ENCODE measurements around the gene SEMA4D.
A peak's percentile ranks its signal among the peaks of the same experiment; 100 is the strongest.

The SEMA4D gene

GRCh38 chr9:89431930-89432725 lies 65.8 kb downstream of the SEMA4D start:
- no peak for TF ChIP-seq CTCF (IDR thresholded peaks at IDR 0.05)
- TF ChIP-seq ZFX (IDR thresholded peaks at IDR 0.05; ENCODE audit: borderline replicate concordance) = no peak
- H3K27ac ChIP-seq = no peak overlapping the region

GRCh38 chr9:89430995-89431394 lies 66.9 kb downstream of the SEMA4D start:
- TF ChIP-seq ZFX (IDR thresholded peaks at IDR 0.05; ENCODE audit: borderline replicate concordance) (no peak), CTCF (IDR thresholded peaks at IDR 0.05) (no peak)
- H3K27ac ChIP-seq = no peak overlapping the region

GRCh38 chr9:89428901-89429890 lies 68.7 kb downstream of the SEMA4D start:
- no peak overlapping the region for H3K27ac ChIP-seq
- peak; percentile 40 for TF ChIP-seq CTCF (IDR thresholded peaks at IDR 0.05)
- no peak for TF ChIP-seq ZFX (IDR thresholded peaks at IDR 0.05; ENCODE audit: borderline replicate concordance)

- TF ChIP-seq ZFX (IDR thresholded peaks at IDR 0.05; ENCODE audit: borderline replicate concordance) (no peak), CTCF (IDR thresholded peaks at IDR 0.05) (no peak)
These were observed 69.6 kb downstream of the SEMA4D start for GRCh38 chr9:89428222-89428761.

GRCh38 chr9:89427621-89428221 lies 70.2 kb downstream of the SEMA4D start:
- TF ChIP-seq ZFX (IDR thresholded peaks at IDR 0.05; ENCODE audit: borderline replicate concordance) (no peak), CTCF (IDR thresholded peaks at IDR 0.05) (no peak)

More at GRCh38 chr9:89428222-89428761, 69.6 kb downstream of the SEMA4D start:
- no peak overlapping the region for H3K27ac ChIP-seq

GRCh38 chr9:89426384-89426961 lies 71.4 kb downstream of the SEMA4D start:
- H3K27ac ChIP-seq = no peak overlapping the region

More at GRCh38 chr9:89427621-89428221, 70.2 kb downstream of the SEMA4D start:
- H3K27ac ChIP-seq = no peak overlapping the region

More at GRCh38 chr9:89426384-89426961, 71.4 kb downstream of the SEMA4D start:
- TF ChIP-seq ZFX (IDR thresholded peaks at IDR 0.05; ENCODE audit: borderline replicate concordance) (no peak), CTCF (IDR thresholded peaks at IDR 0.05) (no peak)
